ENCODE measurements around the gene SCN8A.

The SCN8A gene

DNA sequence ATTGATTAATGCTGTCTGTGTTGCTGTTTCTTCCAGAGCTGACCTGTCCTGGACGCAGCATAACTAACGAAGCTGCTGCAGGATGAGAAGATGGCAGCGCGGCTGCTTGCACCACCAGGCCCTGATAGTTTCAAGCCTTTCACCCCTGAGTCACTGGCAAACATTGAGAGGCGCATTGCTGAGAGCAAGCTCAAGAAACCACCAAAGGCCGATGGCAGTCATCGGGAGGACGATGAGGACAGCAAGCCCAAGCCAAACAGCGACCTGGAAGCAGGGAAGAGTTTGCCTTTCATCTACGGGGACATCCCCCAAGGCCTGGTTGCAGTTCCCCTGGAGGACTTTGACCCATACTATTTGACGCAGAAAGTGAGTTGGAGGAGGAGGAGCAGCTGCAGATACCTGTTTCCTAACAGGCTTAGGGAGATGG, 71.7 kb downstream of the SCN8A start:
- no peak overlapping the region for H3K4me3 ChIP-seq (ENCODE audit: low read depth, low read length)
- DNase-seq (ENCODE audit: low read depth) = no peak

- DNase-seq (ENCODE audit: low read depth) = no peak
- no peak overlapping the region for H3K4me3 ChIP-seq (ENCODE audit: low read depth, low read length)
Measured at GRCh38 chr12:51663390-51663789, 72.4 kb downstream of the SCN8A start.

DNA sequence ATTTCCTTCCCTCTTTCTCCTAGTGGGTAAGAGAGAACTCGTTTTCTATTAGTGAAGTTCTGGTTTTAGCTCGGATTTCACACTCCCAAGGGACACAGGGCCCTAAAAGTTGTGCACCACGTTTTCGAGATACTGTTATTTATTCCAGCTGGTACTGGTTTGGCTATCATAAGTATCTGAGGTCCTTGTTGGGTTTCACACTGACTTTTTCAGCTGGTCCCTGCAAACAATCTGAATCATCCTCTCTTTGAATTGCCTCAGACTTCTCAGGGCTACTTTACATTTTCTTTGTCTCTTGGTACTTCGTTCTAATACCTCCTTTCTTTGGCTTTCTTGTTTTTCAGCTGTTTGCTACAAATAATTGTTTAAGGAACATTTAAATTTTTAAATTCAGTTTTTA, 75.7 kb downstream of the SCN8A start:
- DNase-seq (ENCODE audit: low read depth) = peak; percentile 24
- H3K4me3 ChIP-seq (ENCODE audit: low read depth, low read length) = no peak overlapping the region

GRCh38 chr12:51667269-51667668, 76.2 kb downstream of the SCN8A start:
- H3K4me3 ChIP-seq (ENCODE audit: low read depth, low read length) = no peak overlapping the region
- no peak for DNase-seq (ENCODE audit: low read depth)

DNA sequence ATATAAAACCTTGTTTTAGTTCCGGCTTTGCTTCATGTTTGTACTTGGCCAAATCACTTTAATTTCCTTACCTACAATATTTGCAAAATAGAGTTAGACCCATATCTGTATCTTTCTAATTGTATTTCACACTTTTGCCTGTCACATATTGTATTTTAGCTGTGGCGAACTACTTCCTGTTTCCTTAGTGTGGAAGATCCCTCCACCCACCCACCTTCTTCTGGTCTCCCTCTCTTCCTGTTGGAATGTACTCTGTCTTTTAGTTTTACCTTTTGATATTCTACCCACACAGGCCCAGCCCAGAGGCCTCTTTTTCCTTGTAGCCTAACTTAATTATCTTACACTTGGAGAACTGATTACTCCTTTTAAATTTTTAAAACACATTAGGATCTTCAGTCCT, 78.2 kb downstream of the SCN8A start:
- no peak for DNase-seq (ENCODE audit: low read depth)
- no peak overlapping the region for H3K4me3 ChIP-seq (ENCODE audit: low read depth, low read length)

DNA sequence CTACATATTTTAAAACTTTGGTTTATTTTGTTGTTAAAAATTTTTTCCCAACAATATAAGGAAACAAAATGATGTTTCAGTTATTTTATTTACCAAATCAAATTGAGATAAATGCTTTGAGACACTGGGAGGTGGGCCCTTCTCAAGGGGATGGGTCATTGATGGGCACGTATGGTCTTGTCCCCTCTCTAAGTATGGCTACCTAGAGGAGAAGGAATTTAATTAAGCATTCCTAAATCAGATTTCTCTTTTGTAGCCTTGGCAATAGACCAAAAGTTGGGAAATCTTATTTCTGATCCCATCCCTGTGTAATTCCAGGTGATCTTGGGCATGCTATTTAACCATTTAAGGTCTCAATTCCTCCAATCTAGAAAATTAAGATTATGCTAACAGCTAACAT, 79.0 kb downstream of the SCN8A start:
- no peak overlapping the region for H3K4me3 ChIP-seq (ENCODE audit: low read depth, low read length)
- DNase-seq (ENCODE audit: low read depth) = no peak

DNA sequence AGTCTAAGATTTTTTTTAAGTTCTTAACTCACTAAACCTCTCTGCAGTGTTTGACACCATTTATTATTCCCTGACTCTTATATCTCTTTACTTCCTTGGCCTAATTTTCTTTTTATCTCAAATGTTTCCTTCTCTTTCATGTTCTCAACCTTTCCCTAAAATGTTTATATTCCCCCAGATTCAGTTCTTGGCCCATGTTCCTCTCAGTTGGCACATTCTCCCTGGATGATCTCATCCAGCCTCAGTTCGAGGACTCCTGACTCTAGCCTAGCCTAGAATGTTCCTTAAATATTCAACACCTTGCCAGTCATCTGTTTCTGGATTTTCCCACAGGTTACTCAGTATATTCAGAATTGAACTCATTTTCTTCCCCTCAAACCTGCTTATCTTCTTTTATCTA, 81.3 kb downstream of the SCN8A start:
- DNase-seq (ENCODE audit: low read depth) = no peak
- no peak overlapping the region for H3K4me3 ChIP-seq (ENCODE audit: low read depth, low read length)

DNA sequence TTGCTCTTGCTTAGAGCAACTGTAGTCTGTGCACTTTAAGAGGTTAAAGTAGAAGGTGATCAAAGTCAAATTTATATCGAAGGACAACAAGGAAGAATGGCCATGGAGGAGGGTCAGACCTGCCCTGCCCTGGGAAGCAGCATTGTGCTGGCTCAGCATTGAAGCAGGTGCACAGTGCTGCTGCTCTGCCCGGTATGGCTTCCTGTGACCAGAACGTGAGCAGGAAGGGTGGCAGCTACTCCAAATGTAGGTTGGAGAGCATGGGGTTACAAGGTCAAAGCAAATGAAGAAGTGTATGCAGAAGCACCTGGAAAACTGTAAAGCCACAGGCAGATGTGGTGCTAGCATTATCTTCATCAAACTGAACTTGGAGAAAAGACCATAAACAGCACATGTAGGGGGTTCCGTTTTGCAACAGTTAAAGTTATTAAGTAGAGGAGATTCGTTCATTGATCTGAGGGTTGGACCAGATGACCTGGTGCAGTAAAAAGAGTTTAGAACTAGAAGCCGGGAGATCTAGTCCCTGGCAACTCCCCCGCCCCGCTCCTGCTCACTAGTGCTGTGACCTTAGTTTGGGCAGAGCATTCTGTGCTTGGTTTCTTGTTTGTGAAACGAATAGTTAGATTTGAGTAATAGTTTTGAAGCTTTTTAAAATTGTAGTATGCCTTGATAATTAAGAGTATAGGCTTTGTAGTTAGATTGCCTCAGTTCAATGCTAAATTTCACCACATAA, 84.2 kb downstream of the SCN8A start:
- H3K4me3 ChIP-seq (ENCODE audit: low read depth, low read length) = no peak overlapping the region
- DNase-seq (ENCODE audit: low read depth) = no peak

DNA sequence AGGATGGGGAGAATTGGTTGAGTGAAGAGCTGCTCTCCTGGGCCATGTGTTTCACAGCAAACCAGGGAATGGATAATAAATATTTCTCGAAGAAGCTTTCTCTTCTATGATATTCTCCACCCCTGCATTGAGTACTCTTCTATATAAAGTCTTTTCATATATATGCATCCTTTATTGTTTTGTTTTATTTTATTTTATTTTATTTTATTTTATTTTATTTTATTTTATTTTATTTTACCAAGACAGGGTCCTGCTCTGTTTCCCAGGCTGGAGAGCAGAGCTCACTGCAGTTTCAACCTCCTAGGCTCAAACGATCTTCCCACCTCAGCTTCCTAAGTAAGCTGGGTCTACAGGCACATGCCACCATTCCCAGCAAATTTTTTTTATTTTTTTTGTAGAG, 85.8 kb downstream of the SCN8A start:
- no peak for DNase-seq (ENCODE audit: low read depth)
- no peak overlapping the region for H3K4me3 ChIP-seq (ENCODE audit: low read depth, low read length)

- H3K4me3 ChIP-seq (ENCODE audit: low read depth, low read length) = no peak overlapping the region
- no peak for DNase-seq (ENCODE audit: low read depth)
Measured at GRCh38 chr12:51677284-51677968, 86.4 kb downstream of the SCN8A start.

DNA sequence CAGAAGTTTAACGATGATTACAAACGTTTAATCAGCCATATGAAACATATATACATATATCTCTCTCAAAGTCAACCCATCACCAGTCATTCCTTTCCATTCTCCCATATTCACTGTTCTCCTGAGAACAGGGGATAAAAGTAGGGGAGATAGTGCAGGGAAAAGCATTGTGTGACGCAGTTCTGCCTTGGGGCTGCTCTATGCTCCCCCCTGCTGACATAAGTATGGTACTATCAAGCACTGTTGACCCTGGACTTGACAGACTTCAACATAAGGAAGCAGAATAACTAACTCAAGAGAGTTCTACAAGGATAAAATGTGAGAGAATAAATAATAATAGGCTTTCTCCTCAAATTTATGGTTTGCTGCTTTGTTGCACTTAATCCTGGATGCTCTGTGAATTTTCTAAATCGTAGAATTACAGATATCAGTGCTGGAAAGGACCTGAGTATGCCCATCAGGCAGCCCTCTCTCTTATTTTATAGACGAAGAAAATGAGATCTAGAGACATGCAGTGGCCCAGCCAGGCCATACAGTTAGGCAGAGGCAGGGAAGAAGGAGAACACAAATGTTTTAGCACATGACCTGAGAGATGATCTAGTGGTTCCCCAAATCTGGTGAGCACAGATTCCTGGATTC, 87.2 kb downstream of the SCN8A start:
- no peak for DNase-seq (ENCODE audit: low read depth)

DNA sequence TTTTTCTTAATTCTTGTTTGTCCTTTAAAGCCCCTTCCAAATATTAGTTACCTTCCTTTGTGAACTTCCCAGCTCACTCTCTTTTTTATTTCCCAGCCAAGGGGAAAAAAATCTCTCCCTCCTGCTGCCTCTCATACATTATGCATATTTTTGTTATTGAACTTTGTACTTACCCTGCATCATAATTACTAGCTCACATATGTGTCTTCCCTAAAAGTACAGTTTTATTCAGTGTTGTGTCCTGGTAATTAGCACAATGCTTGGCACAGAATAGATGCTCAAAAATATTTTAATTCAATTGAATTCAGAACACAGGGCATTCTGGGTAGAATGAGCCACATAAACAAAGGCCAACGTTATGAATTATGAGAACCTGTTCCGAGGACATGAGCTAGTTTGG, 91.9 kb downstream of the SCN8A start:
- DNase-seq (ENCODE audit: low read depth) = no peak
- H3K4me3 ChIP-seq (ENCODE audit: low read depth, low read length) = no peak overlapping the region

More for the DNA sequence above, 87.2 kb downstream of the SCN8A start:
- H3K4me3 ChIP-seq (ENCODE audit: low read depth, low read length) = no peak overlapping the region

DNA sequence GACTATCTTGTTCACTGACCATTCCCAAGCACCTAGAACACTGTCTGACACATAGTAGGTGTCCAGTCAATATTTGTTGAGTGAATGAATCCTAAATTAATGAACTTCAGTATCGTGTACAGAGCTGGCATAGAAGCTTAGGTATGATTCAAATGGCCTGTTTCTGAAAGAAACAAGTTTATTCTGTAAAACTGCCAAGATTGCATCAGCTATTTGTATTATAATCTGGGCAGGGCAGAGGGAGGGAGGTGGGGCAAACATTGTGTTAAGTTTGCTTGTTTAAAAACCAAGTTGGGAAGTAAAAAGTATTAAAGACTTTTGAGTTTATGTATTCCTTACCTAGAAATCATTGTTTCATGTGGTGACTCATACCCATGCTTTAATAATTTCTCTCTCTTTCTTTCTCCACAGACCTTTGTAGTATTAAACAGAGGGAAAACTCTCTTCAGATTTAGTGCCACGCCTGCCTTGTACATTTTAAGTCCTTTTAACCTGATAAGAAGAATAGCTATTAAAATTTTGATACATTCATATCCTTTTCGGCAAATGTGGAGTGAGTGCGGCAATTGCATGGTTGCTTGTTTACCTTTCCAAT, 92.8 kb downstream of the SCN8A start:
- no peak overlapping the region for H3K4me3 ChIP-seq (ENCODE audit: low read depth, low read length)
- peak; percentile 38 for DNase-seq (ENCODE audit: low read depth)

DNA sequence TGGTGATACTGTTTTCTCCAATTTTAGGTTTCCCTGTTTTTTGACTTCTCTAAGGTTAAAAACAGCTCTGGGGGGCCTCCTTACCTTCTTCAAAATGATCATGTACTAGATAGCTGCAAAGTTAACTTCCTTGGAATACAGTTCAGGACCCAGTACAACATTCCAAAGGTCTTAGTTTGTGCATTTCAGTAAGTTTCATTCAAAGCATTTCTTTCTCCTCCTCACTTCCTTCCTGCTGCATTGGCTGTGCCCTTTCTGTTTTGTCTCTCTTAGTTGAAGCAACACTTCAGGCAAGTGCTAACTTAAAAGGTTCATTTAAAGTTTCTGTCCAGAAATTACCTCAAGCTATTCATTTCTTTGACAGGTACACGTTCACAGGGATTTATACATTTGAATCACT, 95.7 kb downstream of the SCN8A start:
- no peak overlapping the region for H3K4me3 ChIP-seq (ENCODE audit: low read depth, low read length)
- no peak for DNase-seq (ENCODE audit: low read depth)

GRCh38 chr12:51687177-51687576, 96.1 kb downstream of the SCN8A start:
- DNase-seq (ENCODE audit: low read depth) = peak; percentile 73
- no peak overlapping the region for H3K4me3 ChIP-seq (ENCODE audit: low read depth, low read length)

GRCh38 chr12:51687614-51688013, 96.6 kb downstream of the SCN8A start:
- H3K4me3 ChIP-seq (ENCODE audit: low read depth, low read length) = no peak overlapping the region

GRCh38 chr12:51689983-51690382, 99.0 kb downstream of the SCN8A start:
- DNase-seq (ENCODE audit: low read depth) = no peak
- no peak overlapping the region for H3K4me3 ChIP-seq (ENCODE audit: low read depth, low read length)

More at GRCh38 chr12:51687614-51688013, 96.6 kb downstream of the SCN8A start:
- peak; percentile 85 for DNase-seq (ENCODE audit: low read depth)

DNA sequence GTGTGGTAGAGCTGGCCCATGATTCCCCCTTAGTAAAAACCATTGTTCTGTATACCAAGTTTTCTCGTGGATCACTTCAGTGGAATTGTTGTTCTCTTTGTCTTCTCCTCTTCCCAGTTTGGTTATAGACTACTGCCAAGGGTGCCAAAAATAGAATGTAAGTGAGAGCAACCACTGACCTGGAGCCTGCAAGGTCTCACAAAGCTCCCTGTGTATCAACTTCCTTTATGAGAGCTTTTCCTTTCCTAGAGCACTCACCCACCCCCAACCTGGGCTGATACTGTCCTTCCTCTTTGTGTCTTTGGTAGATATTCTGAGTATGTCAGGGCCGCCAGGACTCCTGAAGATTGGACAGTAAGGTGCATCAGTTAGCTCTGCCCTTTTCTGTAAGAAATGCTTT, 101.0 kb downstream of the SCN8A start:
- no peak for DNase-seq (ENCODE audit: low read depth)
- H3K4me3 ChIP-seq (ENCODE audit: low read depth, low read length) = no peak overlapping the region

DNA sequence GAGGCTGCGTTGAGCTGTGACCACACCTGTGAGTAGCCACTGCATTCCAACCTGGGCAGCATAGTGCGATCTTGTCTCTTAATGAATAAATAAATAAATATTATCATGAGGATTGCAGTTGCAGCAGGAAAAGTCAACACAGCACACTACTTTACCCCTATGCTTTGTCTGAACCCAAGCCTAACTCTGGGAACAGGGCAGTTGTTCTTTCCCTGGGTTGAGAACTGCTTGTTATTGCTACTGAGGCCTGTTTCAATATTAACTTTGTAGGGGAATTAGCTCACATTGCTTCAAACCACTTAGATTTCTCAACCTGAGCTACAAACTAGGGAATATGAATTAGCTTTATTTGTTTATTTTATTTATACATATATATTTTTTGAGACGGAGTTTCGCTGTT, 102.5 kb downstream of the SCN8A start:
- no peak overlapping the region for H3K4me3 ChIP-seq (ENCODE audit: low read depth, low read length)
- no peak for DNase-seq (ENCODE audit: low read depth)

DNA sequence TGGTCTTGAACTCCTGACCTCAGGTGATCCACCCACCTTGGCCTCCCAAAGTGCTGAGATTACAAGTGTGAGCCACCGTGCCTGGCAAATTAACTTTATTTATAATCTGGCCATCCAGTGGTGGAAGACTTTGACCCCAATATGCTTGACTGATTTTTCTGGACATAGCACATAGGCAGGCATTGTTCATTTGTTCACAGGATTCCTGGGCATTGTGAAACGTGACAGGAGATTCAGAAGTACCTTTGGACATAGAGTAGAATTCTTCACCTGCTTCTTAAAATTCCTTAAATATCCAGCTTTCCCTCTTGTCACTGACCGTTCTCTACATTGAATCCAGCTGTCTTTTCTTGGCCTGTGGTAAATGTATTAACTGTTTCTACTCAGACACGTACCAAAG, 103.1 kb downstream of the SCN8A start:
- no peak for DNase-seq (ENCODE audit: low read depth)
- H3K4me3 ChIP-seq (ENCODE audit: low read depth, low read length) = no peak overlapping the region

All from skeletal muscle cell (primary cell).